GM23338 (cell line): ENCODE measurements around the gene GOLT1B. TPM values are rescaled to one million over a fixed set of nuclear protein-coding genes. Genes with fewer than 3 reads are reported as not detected.

Source experiments
- ATAC-seq: fragments of 200-7000 bp; cut with Tn5 transposase; 3 replicates; pipeline ENCODE4 v1.9.1; 2020
- DNase-seq: peaks from one replicate; pipeline ENCODE4 v3.0.0-alpha.2; 2015; ENCODE audit warnings: low spot score
- H2AFZ ChIP-seq: fragments of 200-600 bp; sonication (generic); 2 replicates; pipeline ENCODE4 v1.8.0; 2016; ENCODE audit warnings: antibody characterized with exemption, mild to moderate bottlenecking, moderate library complexity
- H3F3A ChIP-seq: fragments of 200-600 bp; sonication (generic); replicated peaks from 2 replicates; pipeline ENCODE4 v1.8.0; 2017; ENCODE audit warnings: antibody characterized with exemption, mixed run types, low read depth
- H3K27ac ChIP-seq: fragments of 200-600 bp; sonication (generic); 2 replicates; pipeline ENCODE4 v1.6.1; 2016; ENCODE audit warnings: low read depth
- H3K27me3 ChIP-seq: fragments of 200-600 bp; sonication (generic); 2 replicates; pipeline ENCODE4 v1.8.0; 2016; ENCODE audit warnings: mild to moderate bottlenecking, mixed run types, moderate library complexity; ENCODE audit not compliant: insufficient read depth
- H3K36me3 ChIP-seq: fragments of 200-600 bp; sonication (generic); 2 replicates; pipeline ENCODE4 v1.8.0; 2016; ENCODE audit warnings: mild to moderate bottlenecking; ENCODE audit not compliant: insufficient read depth
- H3K4me1 ChIP-seq: fragments of 200-600 bp; sonication (generic); 2 replicates; pipeline ENCODE4 v1.8.0; 2016; ENCODE audit warnings: mild to moderate bottlenecking, moderate library complexity; ENCODE audit not compliant: insufficient read depth
- H3K4me2 ChIP-seq: fragments of 200-600 bp; sonication (generic); 2 replicates; pipeline ENCODE4 v1.7.1; 2017; ENCODE audit warnings: mixed run types
- H3K4me3 ChIP-seq: fragments of 200-600 bp; sonication (generic); 2 replicates; pipeline ENCODE4 v1.6.1; 2016; ENCODE audit warnings: mixed run types
- H3K79me2 ChIP-seq: fragments of 200-600 bp; sonication (generic); replicated peaks from 2 replicates; pipeline ENCODE4 v1.8.0; 2017; ENCODE audit warnings: mild to moderate bottlenecking; ENCODE audit not compliant: insufficient read depth
- H3K9me2 ChIP-seq: fragments of 200-600 bp; sonication (generic); 2 replicates; pipeline ENCODE4 v1.8.0; 2017; ENCODE audit not compliant: insufficient read depth
- H4K20me1 ChIP-seq: fragments of 200-600 bp; sonication (generic); replicated peaks from 2 replicates; pipeline ENCODE4 v1.8.0; 2017; ENCODE audit warnings: mild to moderate bottlenecking; ENCODE audit not compliant: insufficient read depth
- H3K27ac Mint-ChIP-seq: 2 replicates; pipeline ENCODE4 v1.8.0; 2020; ENCODE audit warnings: inconsistent platforms, mild to moderate bottlenecking, moderate library complexity, mixed read lengths
- H3K27me3 Mint-ChIP-seq: 3 replicates; pipeline ENCODE4 v1.8.0; 2022; ENCODE audit warnings: low read depth, mild to moderate bottlenecking, moderate library complexity, mixed read lengths, inconsistent platforms; ENCODE audit not compliant: insufficient read depth, poor library complexity
- H3K36me3 Mint-ChIP-seq: 3 replicates; pipeline ENCODE4 v1.8.0; 2021; ENCODE audit warnings: low read depth, mild to moderate bottlenecking, inconsistent platforms, moderate library complexity, mixed read lengths
- H3K4me1 Mint-ChIP-seq: 3 replicates; pipeline ENCODE4 v1.8.0; 2020; ENCODE audit warnings: mild to moderate bottlenecking, inconsistent platforms, mixed read lengths
- H3K4me3 Mint-ChIP-seq: 3 replicates; pipeline ENCODE4 v1.8.0; 2021; ENCODE audit warnings: moderate library complexity, mild to moderate bottlenecking, inconsistent platforms, mixed read lengths
- H3K9me3 Mint-ChIP-seq: 3 replicates; pipeline ENCODE4 v1.8.0; 2020; ENCODE audit warnings: moderate library complexity, mild to moderate bottlenecking, inconsistent platforms, mixed read lengths
- CREB1 ChIP-seq: fragments of 250-450 bp; sonication (Bioruptor Pico); IDR thresholded peaks from 2 replicates; pipeline ENCODE4 v1.5.0; 2020; ENCODE audit warnings: low read depth, mild to moderate bottlenecking, moderate library complexity
- CTCF ChIP-seq, 2 experiments: fragments of 200-600 bp in 1 of 2; sonication (generic) in 1 of 2; conservative IDR thresholded peaks; 2 replicates each; pipeline versions ENCODE4 v1.5.1 to v1.6.1; 2016 to 2017; ENCODE audit warnings: antibody characterized with exemption in 2 of 2, low read depth in 2 of 2, mild to moderate bottlenecking in 2 of 2, moderate library complexity in 1 of 2
- ETS1 ChIP-seq: IDR thresholded peaks from 2 replicates; pipeline ENCODE4 v1.6.1; 2016; ENCODE audit warnings: antibody characterized with exemption
- EZH2 ChIP-seq: fragments of 200-600 bp; sonication (generic); IDR thresholded peaks from one replicate; pipeline ENCODE4 v1.8.0; 2017; ENCODE audit warnings: antibody characterized with exemption, mild to moderate bottlenecking, low read depth; ENCODE audit not compliant: unreplicated experiment
- JUNB ChIP-seq: IDR thresholded peaks from one replicate; pipeline ENCODE4 v1.6.1; 2016; ENCODE audit warnings: antibody characterized with exemption; ENCODE audit not compliant: unreplicated experiment
- NANOG ChIP-seq: IDR thresholded peaks from 2 replicates; pipeline ENCODE4 v1.6.1; 2016; ENCODE audit warnings: antibody characterized with exemption, borderline replicate concordance
- STAT1 ChIP-seq: IDR thresholded peaks from one replicate; pipeline ENCODE4 v1.6.1; 2016; ENCODE audit warnings: antibody characterized with exemption; ENCODE audit not compliant: unreplicated experiment
- ZNF114 ChIP-seq: fragments of 250-450 bp; sonication (Bioruptor Pico); IDR thresholded peaks from 2 replicates; pipeline ENCODE4 v1.5.0; 2020; ENCODE audit warnings: mild to moderate bottlenecking, moderate library complexity
- ZNF331 ChIP-seq: fragments of 250-450 bp; sonication (Bioruptor Pico); IDR thresholded peaks from 2 replicates; pipeline ENCODE4 v1.5.0; 2020; ENCODE audit warnings: low read depth, mild to moderate bottlenecking, moderate library complexity
- ZNF462 ChIP-seq: fragments of 250-450 bp; sonication (Bioruptor Pico); IDR thresholded peaks from 2 replicates; pipeline ENCODE4 v1.5.0; 2020; ENCODE audit warnings: mild to moderate bottlenecking, moderate library complexity
- polyA plus RNA-seq: library from polyadenylated mRNA; unstranded; fragments of >200 nt; fragmentation: Nextera tagmentation; extraction: Ambion mirVana; gene quantifications from 2 replicates; pipeline ENCODE4 v1.2.1, GENCODE V29; 2016
- total RNA-seq: library from RNA; depleted of rRNA; stranded (reverse); fragments of >200 nt; shearing (Covaris generic); gene quantifications from 2 replicates; pipeline ENCODE4 v1.2.3, GENCODE V29; 2014
- TF ChIP-seq, protein P1 (sequence below): IDR thresholded peaks from one replicate; pipeline ENCODE4 v1.6.1; 2018; ENCODE audit warnings: antibody characterized with exemption; ENCODE audit not compliant: unreplicated experiment

GOLT1B gene
- total and polyA plus RNA-seq, 2 experiments from 2014 or later: 24.3 to 41.7 TPM

GRCh38 chr12:21523148-21523547 is 21.6 kb downstream of the GOLT1B start:
- peaks cover 10% of the 10 kb centered on the region for H3K27me3 Mint-ChIP-seq
- Histone ChIP-seq H3K4me3 (no peak overlapping the region), H3K4me1 (peaks cover 5% of the 10 kb centered on the region), H3K27me3 (peaks cover 27% of the 10 kb centered on the region), H3K79me2 (no peaks in the 10 kb centered on the region), H3K36me3 (no peaks in the 10 kb centered on the region), H3K27ac (no peak overlapping the region), H3K9me2 (no peaks in the 10 kb centered on the region), H2AFZ (no peak overlapping the region), H3F3A (no peaks in the 10 kb centered on the region), H3K4me2 (no peak overlapping the region), H4K20me1 (no peaks in the 10 kb centered on the region)
- ATAC-seq (no peak), DNase-seq (no peak)
- peaks cover 3% of the 10 kb centered on the region; the same call in 1 of the 3 replicates for H3K9me3 Mint-ChIP-seq
- H3K4me3 Mint-ChIP-seq: no peak overlapping the region
- TF ChIP-seq, protein P1, sequence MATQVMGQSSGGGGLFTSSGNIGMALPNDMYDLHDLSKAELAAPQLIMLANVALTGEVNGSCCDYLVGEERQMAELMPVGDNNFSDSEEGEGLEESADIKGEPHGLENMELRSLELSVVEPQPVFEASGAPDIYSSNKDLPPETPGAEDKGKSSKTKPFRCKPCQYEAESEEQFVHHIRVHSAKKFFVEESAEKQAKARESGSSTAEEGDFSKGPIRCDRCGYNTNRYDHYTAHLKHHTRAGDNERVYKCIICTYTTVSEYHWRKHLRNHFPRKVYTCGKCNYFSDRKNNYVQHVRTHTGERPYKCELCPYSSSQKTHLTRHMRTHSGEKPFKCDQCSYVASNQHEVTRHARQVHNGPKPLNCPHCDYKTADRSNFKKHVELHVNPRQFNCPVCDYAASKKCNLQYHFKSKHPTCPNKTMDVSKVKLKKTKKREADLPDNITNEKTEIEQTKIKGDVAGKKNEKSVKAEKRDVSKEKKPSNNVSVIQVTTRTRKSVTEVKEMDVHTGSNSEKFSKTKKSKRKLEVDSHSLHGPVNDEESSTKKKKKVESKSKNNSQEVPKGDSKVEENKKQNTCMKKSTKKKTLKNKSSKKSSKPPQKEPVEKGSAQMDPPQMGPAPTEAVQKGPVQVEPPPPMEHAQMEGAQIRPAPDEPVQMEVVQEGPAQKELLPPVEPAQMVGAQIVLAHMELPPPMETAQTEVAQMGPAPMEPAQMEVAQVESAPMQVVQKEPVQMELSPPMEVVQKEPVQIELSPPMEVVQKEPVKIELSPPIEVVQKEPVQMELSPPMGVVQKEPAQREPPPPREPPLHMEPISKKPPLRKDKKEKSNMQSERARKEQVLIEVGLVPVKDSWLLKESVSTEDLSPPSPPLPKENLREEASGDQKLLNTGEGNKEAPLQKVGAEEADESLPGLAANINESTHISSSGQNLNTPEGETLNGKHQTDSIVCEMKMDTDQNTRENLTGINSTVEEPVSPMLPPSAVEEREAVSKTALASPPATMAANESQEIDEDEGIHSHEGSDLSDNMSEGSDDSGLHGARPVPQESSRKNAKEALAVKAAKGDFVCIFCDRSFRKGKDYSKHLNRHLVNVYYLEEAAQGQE: no peak
- TF ChIP-seq CTCF (conservative IDR thresholded peaks at IDR 0.05; ENCODE audit: low read depth in 2 of 2) (no peak), STAT1 (no peak), NANOG (no peak), EZH2 (no peak), ZNF114 (no peak), CREB1 (CRISPR knock-in tag) (no peak), ZNF331 (CRISPR knock-in tag) (no peak), JUNB (no peak), ZNF462 (CRISPR knock-in tag) (no peak), ETS1 (no peak)
- no peaks in the 10 kb centered on the region for H3K36me3 Mint-ChIP-seq
- H3K4me1 Mint-ChIP-seq: peaks cover 9% of the 10 kb centered on the region; the same call in 2 of the 3 replicates
- no peak overlapping the region for H3K27ac Mint-ChIP-seq
